Right lobe of liver (tissue), 6 donors: ENCODE data around the gene GPATCH8. TPM values are rescaled to one million over a fixed set of nuclear protein-coding genes. Genes with fewer than 3 reads are reported as not detected.

Experiments
- ATAC-seq, 4 donors: fragments of 200-7000 bp; cut with Tn5 transposase; one replicate each; pipeline ENCODE4 v1.9.1; 2020; ENCODE audit warnings: mild to moderate bottlenecking in 4 of 4, moderate library complexity in 4 of 4
- DNase-seq, 3 donors: peaks; one replicate each; pipeline ENCODE4 v3.0.0-alpha.2; 2020
- H3K27ac ChIP-seq, 3 donors: fragments of 200-600 bp; one replicate each; pipeline ENCODE4 v1.8.0; 2022
- H3K27me3 ChIP-seq, 2 donors: fragments of 200-600 bp; one replicate each; pipeline ENCODE4 v1.8.0; 2022
- H3K36me3 ChIP-seq, 4 donors: fragments of 200-600 bp; sonication (generic) in 1 of 4; one replicate each; pipeline versions ENCODE4 v1.5.1 to v1.8.0; 2017 to 2022; ENCODE audit warnings: control low read depth in 1 of 4
- H3K4me1 ChIP-seq, 4 donors: fragments of 200-600 bp; sonication (generic) in 1 of 4; one replicate each; pipeline versions ENCODE4 v1.5.1 to v1.8.0; 2017 to 2022; ENCODE audit warnings: control low read depth in 1 of 4
- H3K4me3 ChIP-seq, 3 donors: fragments of 200-600 bp; one replicate each; pipeline ENCODE4 v1.8.0; 2022
- H3K9me3 ChIP-seq, 4 donors: fragments of 200-600 bp; sonication (generic) in 1 of 4; one replicate each; pipeline versions ENCODE4 v1.5.1 to v1.8.0; 2017 to 2022; ENCODE audit warnings: control low read depth in 1 of 4
- CTCF ChIP-seq, 4 donors: fragments of 200-600 bp in 3 of 4; fragments of 450-650 bp in 1 of 4; IDR thresholded peaks; one replicate each; pipeline versions ENCODE4 v1.5.1 to v1.8.0; 2016 to 2022; ENCODE audit warnings: antibody characterized with exemption in 4 of 4, mild to moderate bottlenecking in 2 of 4
- POLR2A ChIP-seq: fragments of 450-650 bp; IDR thresholded peaks from one replicate; pipeline ENCODE4 v1.6.1; 2017; ENCODE audit warnings: antibody characterized with exemption, mild to moderate bottlenecking
- WGBS: methylation state at CpG from one replicate; pipeline ENCODE4 v1.1.6; 2018; ENCODE audit warnings: low coverage, low lambda C conversion rate; ENCODE audit not compliant: insufficient coverage; ENCODE audit errors: missing lambda C conversion rate; 5-methylcytosine and 5-hydroxymethylcytosine counted together
- intact Hi-C, 2 donors: fragments of 100-400 bp; cut with DNase I; formaldehyde crosslinking; loops; one replicate each; pipeline versions ENCODE4 v1.11.2 to v1.14.1; 2022
- total RNA-seq, 6 experiments: library from RNA; depleted of rRNA in 2 of 6; stranded (reverse); fragments of >200 nt in 2 of 6; fragmentation: NEBNext Ultra II Directional in 3 of 6; extraction: Animal tissue kit (Norgen Biotek cat#: 25700) in 3 of 6; gene quantifications; one replicate each; pipeline versions ENCODE4 v1.1.0 to v1.2.4, GENCODE V29; 2016 to 2023
- donor health status: DM: no; HTN: yes; CAD: no.
- donor health status: DM: no; HTN: no; CAD: no.
- donor health status: DM: no; HTN: no; CAD: no.
- donor health status: DM: no; HTN: yes; CAD: no.
- donor health status: DM: no; HTN: yes; CAD: no.

GPATCH8 gene
- total RNA-seq, 6 experiments from 2014 or later = 8.1 to 14.4 (median 13.1) TPM

- 78% methylated on average over 6 of the region's 6 CpGs for WGBS
- H3K36me3 ChIP-seq = no peaks in the 10 kb centered on the region
- H3K27ac ChIP-seq = no peak overlapping the region
- DNase-seq (no peak), ATAC-seq (no peak)
- no peaks in the 10 kb centered on the region for H3K27me3 ChIP-seq
- H3K4me1 ChIP-seq = no peaks in the 10 kb centered on the region
- intact Hi-C loops = no loop called here
- no peak overlapping the region for H3K4me3 ChIP-seq
- H3K9me3 ChIP-seq = no peaks in the 10 kb centered on the region
- no peak for TF ChIP-seq POLR2A
- no peak for TF ChIP-seq CTCF (IDR thresholded peaks at IDR 0.05)
These were observed 52.1 kb downstream of the GPATCH8 start for GRCh38 chr17:44451016-44451627.

GRCh38 chr17:44448412-44448811 lies 54.8 kb downstream of the GPATCH8 start:
- H3K4me1 ChIP-seq = no peaks in the 10 kb centered on the region
- H3K9me3 ChIP-seq = no peaks in the 10 kb centered on the region
- no peaks in the 10 kb centered on the region for H3K36me3 ChIP-seq
- ATAC-seq = no peak
- H3K4me3 ChIP-seq = no peak overlapping the region
- intact Hi-C loops = no loop called here
- WGBS = 57% methylated on average over 1 of the region's 1 CpG
- no peak overlapping the region for H3K27ac ChIP-seq
- H3K27me3 ChIP-seq = no peaks in the 10 kb centered on the region
- no peak for TF ChIP-seq CTCF (IDR thresholded peaks at IDR 0.05)
- no peak for TF ChIP-seq POLR2A
- no peak for DNase-seq

- Histone ChIP-seq H3K9me3 (no peaks in the 10 kb centered on the region), H3K4me3 (no peak overlapping the region), H3K36me3 (no peaks in the 10 kb centered on the region), H3K4me1 (no peaks in the 10 kb centered on the region), H3K27me3 (no peaks in the 10 kb centered on the region), H3K27ac (no peak overlapping the region)
- 92% methylated on average over 6 of the region's 6 CpGs for WGBS
- ATAC-seq (no peak), DNase-seq (no peak)
- intact Hi-C loops = no loop called here
- TF ChIP-seq CTCF (IDR thresholded peaks at IDR 0.05) (no peak), POLR2A (no peak)
These were observed 58.5 kb downstream of the GPATCH8 start for GRCh38 chr17:44444735-44445105.

GRCh38 chr17:44442806-44443205 lies 60.4 kb downstream of the GPATCH8 start:
- H3K9me3 ChIP-seq = no peaks in the 10 kb centered on the region
- no peak overlapping the region for H3K4me3 ChIP-seq
- intact Hi-C loops = no loop called here
- H3K27me3 ChIP-seq = no peaks in the 10 kb centered on the region
- ATAC-seq = no peak
- 83% methylated on average over 2 of the region's 3 CpGs for WGBS
- no peaks in the 10 kb centered on the region for H3K4me1 ChIP-seq
- H3K27ac ChIP-seq = no peak overlapping the region
- TF ChIP-seq CTCF (IDR thresholded peaks at IDR 0.05) (no peak), POLR2A (no peak)
- H3K36me3 ChIP-seq = no peaks in the 10 kb centered on the region
- DNase-seq = no peak

GRCh38 chr17:44439168-44439567 lies 64.0 kb downstream of the GPATCH8 start:
- no peak for TF ChIP-seq CTCF (IDR thresholded peaks at IDR 0.05)
- TF ChIP-seq POLR2A = no peak
- Histone ChIP-seq H3K27me3 (no peaks in the 10 kb centered on the region), H3K36me3 (peaks cover 0 to 10% (median 6%) of the 10 kb centered on the region in 4 donors), H3K4me1 (no peaks in the 10 kb centered on the region), H3K27ac (no peak overlapping the region), H3K4me3 (no peak overlapping the region), H3K9me3 (no peaks in the 10 kb centered on the region)
- whole genome bisulfite sequencing = 66% methylated on average over 3 of the region's 3 CpGs
- intact Hi-C loops = no loop called here
- ATAC-seq = no peak
- no peak for DNase-seq
